Activated CD8-positive, alpha-beta memory T cell treated with anti-CD3 and anti-CD28 coated beads for 24 hours (primary cell): ENCODE data around the gene MXD1.
"Not testable (repeated sequence)": the region's sequence is repeated elsewhere in the genome, so short reads cannot be mapped to it uniquely, and the experiment has no call there.

Experiments
- DNase-seq: peaks from one replicate; pipeline ENCODE4 v3.0.0-alpha.2; 2020

Gene MXD1, protein sequence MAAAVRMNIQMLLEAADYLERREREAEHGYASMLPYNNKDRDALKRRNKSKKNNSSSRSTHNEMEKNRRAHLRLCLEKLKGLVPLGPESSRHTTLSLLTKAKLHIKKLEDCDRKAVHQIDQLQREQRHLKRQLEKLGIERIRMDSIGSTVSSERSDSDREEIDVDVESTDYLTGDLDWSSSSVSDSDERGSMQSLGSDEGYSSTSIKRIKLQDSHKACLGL

DNA sequence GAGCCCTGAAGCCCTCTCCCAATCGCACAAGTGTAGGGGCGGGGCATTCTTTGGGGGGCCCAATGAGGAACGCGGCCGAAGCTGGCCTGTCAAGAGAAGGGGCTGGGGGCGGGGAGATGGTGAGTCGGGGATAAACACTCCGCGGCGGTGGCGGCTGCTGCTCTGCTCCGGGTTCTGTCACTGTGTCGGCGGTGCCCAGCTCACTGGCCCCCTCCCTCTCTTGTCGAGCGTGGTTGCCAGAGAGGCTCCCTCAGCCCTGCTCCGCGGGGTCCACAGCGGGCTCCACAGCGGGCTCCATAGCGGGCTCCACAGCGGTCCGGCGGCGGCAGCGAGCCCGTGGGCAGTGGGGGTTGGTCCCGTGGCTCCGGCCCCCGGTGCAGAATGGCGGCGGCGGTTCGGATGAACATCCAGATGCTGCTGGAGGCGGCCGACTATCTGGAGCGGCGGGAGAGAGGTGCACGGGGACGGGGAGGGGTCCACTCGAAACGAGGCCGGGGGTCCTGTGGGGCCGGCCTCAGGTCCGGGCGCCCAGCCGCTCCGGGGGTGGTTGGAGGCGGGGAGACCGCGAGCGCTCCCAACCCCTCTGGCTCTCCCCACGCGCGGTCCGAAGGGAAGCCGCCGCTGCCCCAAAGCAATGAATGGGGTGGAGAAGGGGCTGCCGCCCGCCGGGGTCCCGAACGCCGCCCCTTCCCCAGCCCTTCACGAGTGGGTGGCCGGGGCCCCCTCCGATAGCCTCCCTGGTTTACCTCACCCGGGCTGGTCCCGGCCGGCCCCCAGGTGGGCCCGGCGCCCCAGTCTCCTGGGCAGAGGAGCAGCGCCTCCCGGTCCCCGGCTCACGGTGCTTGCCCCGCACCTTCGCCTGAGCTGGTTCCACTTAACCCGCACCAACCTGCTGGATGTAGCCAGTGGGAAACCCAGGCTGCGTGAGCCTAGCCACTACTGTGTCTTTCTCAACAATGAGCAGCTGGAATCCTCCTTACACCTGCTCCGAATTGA lies at the start of gene MXD1:
MXD1 (plus strand) TSS at position 160 of the 996 bp plus-strand sequence; CDS start at position 382, 222 bp downstream.
- no peak for DNase-seq

DNA sequence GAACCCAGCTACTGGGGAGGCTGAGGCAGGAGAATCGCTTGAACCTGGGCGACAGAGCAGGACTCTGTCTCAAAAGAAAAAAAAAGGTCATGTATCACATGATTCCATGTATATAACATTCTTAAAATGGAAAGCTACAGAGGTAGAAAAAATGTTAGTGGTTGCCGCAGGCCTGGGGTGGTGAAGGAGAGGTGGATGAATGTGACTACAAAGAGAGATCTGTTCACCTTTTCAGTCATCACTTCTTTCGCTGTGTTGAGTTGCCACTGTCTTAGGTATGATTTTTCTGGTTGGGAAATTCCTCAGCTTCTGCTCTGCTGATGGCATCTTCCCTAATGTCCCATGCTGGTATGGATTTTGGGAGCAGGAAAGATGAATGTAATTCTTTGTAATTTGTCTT lies 26.5 kb upstream of the MXD1 start:
- DNase-seq = no peak

DNA sequence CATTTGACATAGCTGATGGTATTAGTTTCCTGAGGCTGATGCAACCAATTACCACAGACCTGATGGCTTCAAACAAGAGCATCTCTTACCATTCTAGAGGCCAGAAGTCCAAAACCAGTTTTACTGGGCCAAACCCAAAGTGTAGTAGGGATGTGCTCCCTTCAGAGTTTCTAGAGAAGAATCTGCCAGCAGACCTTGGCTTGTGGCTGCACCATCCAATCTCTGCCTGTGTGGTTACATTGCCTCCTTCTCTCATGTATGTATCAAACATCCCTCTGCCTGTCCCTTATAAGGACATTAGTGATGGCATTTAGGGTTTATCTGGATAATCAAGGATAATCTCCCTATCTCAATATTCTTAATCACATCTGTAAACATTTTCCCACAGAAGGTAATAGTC lies 25.6 kb upstream of the MXD1 start:
- no peak for DNase-seq

DNA sequence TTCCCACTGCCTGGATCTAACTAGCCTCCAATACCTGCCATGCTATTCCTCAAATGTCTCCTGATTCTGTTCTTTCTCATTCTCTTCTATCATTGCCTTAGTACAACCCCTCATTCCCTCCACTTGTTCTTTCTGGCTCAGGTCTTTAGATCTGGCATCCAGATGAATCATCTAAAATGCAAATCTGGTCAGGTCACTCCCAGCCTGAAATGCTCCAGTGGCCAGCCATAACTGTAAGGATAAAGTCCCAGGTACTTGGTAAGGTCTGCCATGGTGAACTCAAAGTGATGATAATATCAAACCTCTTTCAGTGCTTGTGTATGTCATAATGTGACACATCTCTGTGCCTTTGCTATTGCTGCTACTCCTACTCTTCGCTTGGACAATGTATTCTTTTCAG lies 24.0 kb upstream of the MXD1 start:
- no peak for DNase-seq

DNA sequence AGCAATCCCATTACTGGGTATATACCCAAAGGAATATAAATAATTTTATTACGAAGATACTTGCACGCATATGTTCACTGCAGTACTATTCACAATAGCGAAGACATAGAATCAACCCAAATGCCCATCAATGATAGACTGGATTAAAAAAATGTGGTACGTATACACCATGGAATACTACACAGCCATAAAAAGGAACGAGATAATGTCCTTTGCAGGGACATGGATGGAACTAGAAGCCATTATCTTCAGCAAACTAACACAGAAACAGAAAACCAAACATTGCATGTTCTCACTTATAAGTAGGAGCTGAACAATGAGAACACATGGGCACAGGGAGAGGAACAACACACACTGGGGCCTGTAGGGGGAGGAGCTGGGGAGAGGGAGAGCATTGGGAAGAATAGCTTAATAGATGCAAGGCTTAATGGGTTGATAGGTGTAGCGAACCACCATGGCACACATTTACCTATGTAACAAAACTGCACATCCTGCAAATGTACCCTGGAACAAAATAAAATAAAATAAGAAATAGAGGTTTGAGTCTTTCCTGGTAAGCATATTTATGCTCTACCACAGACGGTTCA lies 22.0 kb upstream of the MXD1 start:
- DNase-seq = not testable (repeated sequence)

DNA sequence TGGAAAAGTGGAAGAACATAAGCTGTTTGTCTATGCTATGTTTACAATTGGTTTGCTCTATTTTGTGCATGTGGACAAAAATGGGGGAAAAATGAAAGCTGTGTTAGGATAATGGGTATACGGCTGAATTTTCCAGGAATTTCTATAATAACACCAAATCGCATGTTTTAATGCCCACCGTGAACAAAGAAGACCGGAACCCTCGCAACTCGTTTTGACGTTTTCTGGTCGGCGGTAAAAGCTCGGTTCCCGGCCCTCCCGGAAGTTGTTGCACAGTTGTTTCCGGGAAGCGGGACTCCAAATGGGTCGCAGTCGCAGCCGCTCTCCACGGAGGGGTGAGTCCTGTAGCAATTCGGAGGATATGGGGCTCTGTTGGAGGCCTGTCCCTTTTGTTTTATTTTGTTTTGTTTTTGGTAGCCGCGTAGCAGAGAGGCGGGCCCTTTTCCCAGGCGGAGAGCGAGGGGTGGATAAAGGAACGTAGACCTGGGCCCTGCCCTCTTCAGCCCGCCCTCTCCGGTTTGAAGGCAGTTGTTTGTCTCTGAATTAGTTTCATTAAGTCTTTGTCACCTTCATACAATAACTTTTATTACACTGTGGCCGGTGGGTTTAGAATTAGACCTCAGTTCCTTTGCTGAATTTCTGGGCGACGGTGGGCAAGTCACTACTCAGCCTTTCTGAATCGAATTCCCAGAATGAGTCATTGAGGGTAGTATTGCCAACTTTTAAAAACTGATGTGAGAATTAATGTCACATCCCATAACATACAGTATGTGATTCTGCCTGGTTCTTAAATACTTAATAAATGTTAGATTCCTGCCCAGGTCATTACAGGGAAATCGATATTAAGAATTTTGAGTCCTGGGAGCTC lies 21.0 kb upstream of the MXD1 start, which contains the start of gene SNRNP27:
SNRNP27 (plus strand) TSS at position 273 of the 868 bp plus-strand sequence; CDS start at position 302, 29 bp downstream.
- peak; percentile 93 for DNase-seq

DNA sequence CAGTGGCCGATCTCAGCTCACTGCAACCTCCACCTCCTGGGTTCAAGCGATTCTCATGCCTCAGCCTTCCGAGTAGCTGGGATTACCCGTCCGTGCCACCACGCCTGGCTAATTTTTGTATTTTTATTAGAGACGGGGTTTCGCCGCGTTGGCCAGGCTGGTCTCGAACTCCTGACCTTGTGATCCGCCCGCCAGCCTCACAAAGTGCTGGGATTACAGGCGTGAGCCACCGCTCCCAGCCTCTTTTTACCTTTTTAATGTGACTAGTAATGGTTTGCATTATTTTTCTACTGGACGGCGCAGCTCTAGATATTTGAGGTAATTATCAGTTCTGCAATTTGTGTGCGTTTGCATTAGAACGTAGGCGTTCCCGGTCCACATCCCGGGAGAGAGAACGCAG lies 20.2 kb upstream of the MXD1 start:
- DNase-seq = not testable (repeated sequence)

DNA sequence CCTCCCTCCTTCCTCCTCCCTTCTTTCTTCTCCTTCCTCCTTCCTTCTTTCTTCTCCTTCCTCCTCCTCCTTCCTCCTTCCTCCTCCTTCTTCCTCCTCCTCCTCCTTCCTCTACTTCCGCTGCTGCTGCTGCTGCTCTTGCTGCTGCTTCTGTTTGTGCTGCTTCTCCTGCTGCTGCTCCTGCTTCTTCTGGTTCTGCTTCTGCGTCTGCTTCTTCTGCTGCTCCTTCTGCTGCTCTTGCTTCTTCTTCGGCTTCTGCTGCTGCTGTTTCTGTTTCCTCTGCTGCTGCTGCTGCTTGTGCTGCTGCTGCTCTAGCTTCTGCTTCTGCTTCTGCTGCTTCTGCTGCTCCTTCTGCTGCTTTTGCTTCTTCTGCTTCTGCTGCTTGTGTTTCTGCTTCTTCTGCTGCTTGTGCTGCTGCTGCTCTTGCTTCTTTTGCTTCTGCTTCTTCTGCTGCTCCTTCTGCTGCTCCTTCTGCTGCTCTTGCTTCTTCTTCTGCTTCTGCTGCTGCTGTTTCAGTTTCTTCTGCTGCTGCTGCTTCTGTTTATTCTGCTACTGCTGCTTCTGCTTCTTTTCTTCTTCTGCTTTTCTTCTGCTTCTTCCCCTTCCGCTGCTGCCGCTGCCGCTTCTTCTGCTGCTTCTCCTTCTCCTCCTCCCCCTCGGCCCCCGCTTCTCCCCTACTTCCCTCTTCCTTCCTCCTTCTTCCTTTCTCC lies 12.5 kb upstream of the MXD1 start:
- DNase-seq = no peak

DNA sequence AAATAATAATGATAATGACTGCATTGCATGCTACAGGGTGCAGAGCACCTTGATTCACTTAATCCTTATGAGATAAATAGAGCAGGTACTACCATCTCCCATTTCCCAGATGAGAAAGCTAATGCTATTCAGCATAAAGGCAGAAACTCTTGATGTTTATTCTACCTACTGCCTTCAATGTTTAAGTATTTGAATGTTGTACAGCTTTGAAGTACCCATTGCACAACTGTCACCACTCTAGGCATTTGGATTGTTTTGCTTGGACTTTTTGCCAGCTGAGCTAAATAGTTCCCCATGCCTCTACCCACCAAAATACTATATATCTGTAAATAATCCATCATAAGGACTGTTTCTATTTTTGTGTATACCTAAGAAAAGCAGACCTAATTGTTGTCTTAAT lies 7.7 kb upstream of the MXD1 start:
- no peak for DNase-seq

DNA sequence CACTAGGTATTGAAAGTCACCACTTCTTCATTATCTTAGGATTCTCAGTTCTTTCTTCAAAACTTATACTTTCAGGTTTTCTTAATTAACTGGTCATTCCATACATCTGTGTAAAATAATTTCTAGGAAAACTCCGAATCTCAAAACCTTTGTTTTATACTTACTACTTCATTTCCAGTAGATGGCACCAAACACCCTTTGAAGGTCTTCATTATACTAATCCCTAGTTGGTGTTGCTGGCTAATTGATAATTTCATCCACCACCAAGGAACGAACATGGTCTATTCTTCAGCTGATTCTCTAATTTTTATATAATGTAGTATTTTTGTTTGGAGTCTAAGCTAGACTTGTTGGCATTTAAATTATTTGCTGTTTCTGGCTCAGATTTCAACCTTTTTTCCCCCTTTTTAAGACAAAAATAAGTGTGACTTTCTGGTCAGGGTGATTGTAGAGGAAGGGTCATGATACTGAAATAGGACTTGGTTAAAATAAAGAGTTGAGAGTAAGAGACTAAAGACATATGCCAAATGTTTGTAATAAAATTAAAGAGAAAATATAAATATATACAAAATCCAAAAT lies 2.8 kb upstream of the MXD1 start:
- DNase-seq = no peak

DNA sequence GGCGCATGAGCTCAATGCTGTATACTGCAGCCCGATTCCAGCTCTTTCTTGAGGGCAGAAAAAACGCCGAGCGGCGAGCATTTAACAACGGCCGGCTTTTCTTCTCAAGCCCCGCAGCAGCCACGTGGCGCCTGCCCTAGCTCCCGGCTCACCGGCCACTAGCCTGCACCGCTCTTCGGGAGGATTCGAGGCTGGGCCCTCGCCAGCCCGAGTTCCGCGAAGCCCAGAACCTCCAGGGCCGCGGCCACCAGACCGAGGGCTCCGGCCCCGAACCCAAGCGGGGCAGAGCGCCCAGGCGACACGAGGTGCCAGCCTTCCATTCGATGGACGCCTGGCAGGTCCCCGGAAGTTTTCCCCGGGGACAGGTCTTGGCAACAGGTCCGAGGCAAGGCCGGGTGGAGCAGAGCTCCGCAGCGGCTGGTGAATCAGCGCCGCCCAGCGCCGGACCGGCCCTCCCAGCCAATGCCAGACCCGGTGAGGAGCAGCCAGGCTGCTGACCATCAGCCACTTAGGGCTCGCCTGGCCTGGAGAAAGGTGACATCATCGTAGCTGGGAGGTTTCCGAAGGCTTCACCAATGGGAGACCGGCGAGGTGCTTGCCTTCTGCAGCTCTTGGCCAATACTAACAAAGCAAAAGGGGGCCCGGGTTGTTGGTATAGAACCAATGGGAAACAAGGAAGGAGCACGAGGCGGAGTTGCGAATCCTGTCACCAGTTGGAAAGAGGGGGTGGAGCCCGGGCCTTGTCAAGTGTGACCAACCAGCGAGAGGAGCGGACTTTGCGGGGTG lies 552 bp upstream of the MXD1 start:
- peak; percentile 99 for DNase-seq

DNA sequence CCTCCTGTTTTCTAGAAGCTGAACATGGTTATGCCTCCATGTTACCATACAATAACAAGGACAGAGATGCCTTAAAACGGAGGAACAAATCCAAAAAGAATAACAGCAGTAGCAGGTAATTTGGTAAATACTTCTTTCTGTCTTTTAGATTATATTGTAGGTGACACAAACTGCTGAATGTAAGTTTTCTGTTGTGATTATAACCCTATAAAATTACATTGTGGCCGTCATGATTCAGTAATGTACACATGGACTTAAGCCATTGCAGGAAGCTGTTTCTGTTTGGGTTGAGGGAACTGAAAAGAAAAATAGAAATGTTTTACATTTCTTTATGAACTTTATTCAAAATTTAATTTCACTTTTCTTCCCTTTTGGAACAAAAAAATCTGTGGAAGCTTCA lies 1.2 kb downstream of the MXD1 start:
- no peak for DNase-seq

DNA sequence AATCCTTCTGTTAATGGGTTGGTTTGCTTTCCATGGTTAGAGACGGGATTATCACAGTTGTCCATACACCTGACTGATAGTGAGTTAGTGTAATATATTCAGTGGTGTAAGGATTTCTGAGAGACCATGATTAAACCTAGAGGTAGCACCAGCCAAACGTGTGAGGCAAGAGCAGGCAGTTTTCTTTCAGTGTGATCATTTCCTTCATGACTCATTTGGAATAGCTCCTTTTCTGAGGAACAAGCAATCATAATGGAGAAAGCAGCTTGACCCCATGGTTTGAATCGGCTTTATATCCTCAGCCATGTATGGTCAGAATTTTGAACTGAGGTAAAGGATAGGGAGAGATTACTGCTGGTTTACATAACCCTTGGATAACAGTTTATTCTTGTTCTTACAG lies 2.9 kb downstream of the MXD1 start:
- no peak for DNase-seq

DNA sequence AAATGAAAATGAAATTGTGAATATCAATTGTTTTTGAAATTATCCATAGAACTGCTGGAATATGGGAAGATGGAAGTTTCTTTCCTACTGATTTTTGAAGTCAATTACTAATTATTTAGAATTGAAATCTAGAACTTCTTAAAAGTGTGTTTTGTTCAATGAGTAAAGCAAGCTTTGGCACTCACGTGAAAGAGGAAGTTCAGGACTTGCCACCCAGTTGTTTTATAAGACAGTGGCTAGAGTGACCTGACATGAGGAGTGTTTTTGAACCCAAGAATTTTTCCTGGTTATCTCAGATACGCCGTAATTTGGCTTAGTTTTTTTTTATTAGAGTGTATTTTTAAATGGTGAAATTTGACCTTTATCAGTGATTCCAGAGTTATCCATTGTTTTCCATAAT lies 3.5 kb downstream of the MXD1 start:
- DNase-seq = no peak

DNA sequence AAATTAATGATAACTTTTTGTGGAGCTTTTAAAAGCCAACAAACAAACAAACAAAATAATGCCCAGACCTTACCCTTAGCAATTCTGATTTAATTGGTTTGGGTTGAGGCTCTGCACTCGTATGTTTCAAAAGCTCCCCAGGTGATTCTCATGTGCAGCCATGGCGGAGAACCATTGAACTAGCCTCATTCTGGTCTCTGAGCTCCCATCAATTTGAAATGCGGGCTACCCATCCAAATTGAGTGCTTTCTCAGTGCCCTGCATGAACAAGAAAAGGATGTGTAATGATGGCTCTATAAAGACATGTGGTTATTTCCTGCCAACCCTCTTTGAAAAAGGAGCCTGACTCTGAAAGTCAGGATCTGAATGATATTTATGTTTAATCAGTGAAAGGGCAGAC lies 8.2 kb downstream of the MXD1 start:
- no peak for DNase-seq

DNA sequence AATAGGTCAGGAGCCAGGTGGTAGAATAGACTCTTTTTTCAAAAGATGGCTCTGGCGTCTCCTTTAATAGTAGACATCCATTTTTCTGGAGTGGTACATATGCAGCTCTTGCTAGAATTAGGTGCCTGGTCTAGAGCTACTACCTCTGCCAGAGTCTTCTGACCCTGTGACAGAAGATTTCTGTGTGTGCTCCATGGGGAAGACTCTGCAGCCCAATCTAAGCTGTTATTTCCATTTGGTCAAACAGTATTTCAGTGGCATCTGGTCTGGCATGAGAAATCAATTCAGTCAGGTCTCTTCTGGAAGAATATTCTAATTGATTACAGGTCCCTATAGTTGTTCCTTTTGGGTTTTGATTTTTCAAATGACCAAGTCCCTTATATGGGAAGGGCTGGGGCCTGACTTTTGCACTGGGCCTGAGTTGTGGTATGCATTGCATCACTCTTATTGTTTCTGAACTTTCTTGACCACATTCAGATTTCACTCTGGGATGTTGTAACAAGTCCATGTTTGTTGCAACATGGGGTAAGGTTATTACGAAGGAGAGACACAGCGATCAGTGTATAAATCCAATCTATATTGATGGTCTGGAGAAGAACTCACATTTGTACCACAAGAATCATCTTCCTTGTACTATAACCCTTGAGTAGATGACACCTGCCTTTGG lies 12.1 kb downstream of the MXD1 start:
- DNase-seq = no peak

DNA sequence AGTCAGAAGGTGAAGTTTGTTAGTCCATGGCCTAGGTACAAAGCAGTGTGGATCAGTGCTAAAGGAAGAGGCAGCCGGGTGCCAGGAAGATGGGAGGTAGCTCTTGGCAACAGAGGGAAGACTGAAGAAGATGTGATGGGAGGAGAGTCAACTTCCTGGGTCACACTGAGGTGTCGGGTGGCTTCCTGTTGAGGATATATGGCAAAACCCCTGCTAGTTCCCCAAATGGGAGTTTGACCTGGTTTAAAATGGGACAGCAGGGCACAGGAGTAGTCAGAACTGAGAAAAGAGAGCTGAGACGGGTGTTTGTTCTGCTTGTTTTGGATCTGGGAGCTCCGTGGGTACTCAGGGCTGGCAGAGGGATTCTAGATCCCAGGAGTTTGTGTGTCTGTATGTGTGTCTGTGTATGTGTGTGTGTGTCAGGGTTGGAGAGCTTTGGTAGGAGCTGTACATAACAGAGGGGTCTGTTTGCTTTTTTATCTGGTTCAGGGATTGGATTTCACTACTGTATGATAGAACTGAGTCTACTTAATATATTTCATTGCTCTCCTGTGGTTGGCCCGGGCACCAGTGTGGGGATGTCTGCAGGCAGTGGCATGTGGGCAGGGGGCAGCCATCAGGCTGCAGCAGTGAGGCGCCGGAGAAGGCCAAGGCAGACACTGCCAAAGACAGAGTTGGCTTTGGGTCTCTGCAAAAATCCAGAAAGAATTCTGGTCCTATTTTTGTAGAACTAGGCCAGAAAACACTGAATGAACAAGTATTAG lies 17.1 kb downstream of the MXD1 start:
- DNase-seq = no peak

DNA sequence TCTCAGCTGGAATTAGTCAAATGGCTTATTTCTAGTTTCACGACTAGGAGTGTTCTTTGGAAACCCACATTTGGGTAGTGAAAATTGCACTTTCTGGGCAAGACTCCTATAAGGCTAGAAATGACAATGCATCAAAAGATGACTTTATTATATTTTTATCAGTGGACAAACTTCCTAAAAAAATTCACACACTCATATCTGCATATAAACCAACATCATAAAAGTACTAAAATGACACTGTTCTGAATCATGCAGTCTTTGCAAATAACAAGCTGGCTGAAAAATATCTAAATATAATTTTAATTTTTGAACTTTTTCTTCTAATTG lies 17.6 kb downstream of the MXD1 start:
- DNase-seq = no peak

DNA sequence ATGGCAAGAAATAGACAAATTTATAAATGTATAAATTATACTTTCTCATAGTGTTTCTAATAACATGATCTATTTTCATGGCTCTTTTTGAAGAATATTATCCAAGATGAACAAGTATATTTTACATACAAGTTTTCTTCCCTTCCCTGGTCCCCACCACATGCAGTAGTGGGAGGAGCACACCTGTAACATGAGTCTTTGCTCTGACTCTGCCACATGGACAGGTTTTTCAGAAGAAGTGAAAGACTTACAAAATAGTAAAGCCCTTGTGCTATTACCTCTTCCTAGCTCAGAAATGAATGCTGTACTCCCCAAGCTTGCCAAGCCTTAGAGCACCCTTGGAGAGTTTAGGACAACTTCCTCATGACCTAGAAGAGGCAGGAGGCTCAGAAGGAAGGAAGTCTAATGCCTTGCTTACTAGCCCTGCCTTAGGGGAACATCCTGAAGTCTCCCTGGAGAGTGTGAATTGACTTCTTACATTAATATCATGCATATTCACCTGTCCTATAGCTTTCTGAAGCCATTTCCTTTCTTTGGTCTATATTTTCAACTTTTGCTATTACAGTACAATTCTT lies 18.4 kb downstream of the MXD1 start:
- no peak for DNase-seq
